PFSK-1 (cell line): ENCODE measurements around the gene CHCHD10.

ENCODE experiments used
- FOXP2 ChIP-seq: optimal IDR thresholded peaks from 2 replicates; pipeline ENCODE3; 2011; ENCODE audit warnings: borderline replicate concordance, control low read depth, inconsistent platforms; ENCODE audit not compliant: insufficient read depth; ENCODE audit errors: extremely low read length, extremely low read depth
- POLR2AphosphoS5 ChIP-seq: IDR thresholded peaks from 2 replicates; pipeline ENCODE4 v1.6.1; 2012; ENCODE audit warnings: low read depth, mild to moderate bottlenecking, control low read depth, low read length, moderate library complexity
- REST ChIP-seq, 2 experiments: IDR thresholded peaks; 2 replicates each; pipeline versions ENCODE4 v1.6.1 to v1.8.0; 2011 to 2012; ENCODE audit warnings: low read depth in 2 of 2, low read length in 2 of 2, control low read depth in 1 of 2, inconsistent platforms in 1 of 2, mild to moderate bottlenecking in 1 of 2, moderate library complexity in 1 of 2; ENCODE audit not compliant: insufficient read depth in 1 of 2
- SIN3A ChIP-seq: IDR thresholded peaks from 2 replicates; pipeline ENCODE4 v1.6.1; 2012; ENCODE audit warnings: mild to moderate bottlenecking, low read length, moderate library complexity, borderline replicate concordance; ENCODE audit not compliant: insufficient read depth
- TAF1 ChIP-seq: IDR thresholded peaks from 2 replicates; pipeline ENCODE4 v1.6.1; 2012; ENCODE audit warnings: low read length, control low read depth, borderline replicate concordance; ENCODE audit not compliant: insufficient read depth

Gene CHCHD10

GRCh38 chr22:23756891-23757290, 10.9 kb downstream of the CHCHD10 start:
- TF ChIP-seq REST (IDR thresholded peaks at IDR 0.05; ENCODE audit: insufficient read depth in 1 of 2, low read depth in 2 of 2, low read length in 2 of 2) (no peak), SIN3A (no peak), FOXP2 (no peak), POLR2AphosphoS5 (no peak), TAF1 (no peak)

GRCh38 chr22:23755711-23756110, 12.1 kb downstream of the CHCHD10 start:
- TF ChIP-seq FOXP2 (no peak), REST (IDR thresholded peaks at IDR 0.05; ENCODE audit: insufficient read depth in 1 of 2, low read depth in 2 of 2, low read length in 2 of 2) (no peak), TAF1 (no peak), SIN3A (no peak), POLR2AphosphoS5 (no peak)

- no peak for TF ChIP-seq SIN3A
- no peak for TF ChIP-seq FOXP2
- TF ChIP-seq REST (IDR thresholded peaks at IDR 0.05; ENCODE audit: insufficient read depth in 1 of 2, low read depth in 2 of 2, low read length in 2 of 2) = no peak
These were observed 12.7 kb downstream of the CHCHD10 start for GRCh38 chr22:23754980-23755636.

GRCh38 chr22:23754220-23754919, 13.4 kb downstream of the CHCHD10 start, which contains the start of gene VPREB3:
VPREB3 (minus strand) TSS chr22:23754425; CDS start chr22:23754363, 62 bp downstream.
- no peak for TF ChIP-seq FOXP2
- no peak for TF ChIP-seq POLR2AphosphoS5
- TF ChIP-seq TAF1 = no peak
- TF ChIP-seq SIN3A = no peak
- TF ChIP-seq REST (IDR thresholded peaks at IDR 0.05; ENCODE audit: insufficient read depth in 1 of 2, low read depth in 2 of 2, low read length in 2 of 2) = no peak
